ENCODE results near the gene KCNAB1. TPM values are rescaled to one million over a fixed set of nuclear protein-coding genes. Genes with fewer than 3 reads are reported as not detected.
A peak's percentile ranks its signal among the peaks of the same experiment; 100 is the strongest.

Gene KCNAB1
- total and polyA plus RNA-seq, 4 donors: 0.76 to 2.8 (median 1.0) TPM

GRCh38 chr3:156576651-156577348, 456.4 kb downstream of the KCNAB1 start:
- Histone ChIP-seq H3K4me3 (ENCODE audit: low read depth in 1 of 3, low read length in 3 of 3) (no peak overlapping the region), H3K4me1 (ENCODE audit: control insufficient read depth in 4 of 4, insufficient read depth in 4 of 4, low read length in 3 of 4) (no peaks in the 10 kb centered on the region), H3K9me3 (ENCODE audit: control insufficient read depth in 4 of 4, low read length in 3 of 4) (no peaks in the 10 kb centered on the region), H3K36me3 (ENCODE audit: control insufficient read depth in 4 of 4, insufficient read depth in 3 of 4, low read depth in 1 of 4, low read length in 3 of 4) (no peaks in the 10 kb centered on the region), H3K27me3 (ENCODE audit: control insufficient read depth in 4 of 4, insufficient read depth in 4 of 4, low read length in 3 of 4) (no peaks in the 10 kb centered on the region), H3K27ac (ENCODE audit: low read depth in 1 of 2, low read length in 2 of 2) (no peak overlapping the region), H3K9ac (ENCODE audit: low read depth in 1 of 2, low read length in 2 of 2) (no peak overlapping the region)
- no peak for DNase-seq (ENCODE audit: low spot score)
- WGBS: 70% methylated on average over 2 of the region's 2 CpGs
- no peak for TF ChIP-seq NR2F2 (IDR thresholded peaks at IDR 0.05)
- TF ChIP-seq RAD21 (IDR thresholded peaks at IDR 0.05): peak; percentile 24 to 42
- no peak for TF ChIP-seq ZBTB33 (IDR thresholded peaks at IDR 0.05)

- Histone ChIP-seq H3K9me3 (ENCODE audit: control insufficient read depth in 4 of 4, low read length in 3 of 4) (no peaks in the 10 kb centered on the region), H3K27ac (ENCODE audit: low read depth in 1 of 2, low read length in 2 of 2) (no peak overlapping the region), H3K9ac (ENCODE audit: low read depth in 1 of 2, low read length in 2 of 2) (no peak overlapping the region), H3K4me1 (ENCODE audit: control insufficient read depth in 4 of 4, insufficient read depth in 4 of 4, low read length in 3 of 4) (no peaks in the 10 kb centered on the region), H3K27me3 (ENCODE audit: control insufficient read depth in 4 of 4, insufficient read depth in 4 of 4, low read length in 3 of 4) (no peaks in the 10 kb centered on the region), H3K4me3 (ENCODE audit: low read depth in 1 of 3, low read length in 3 of 3) (no peak overlapping the region), H3K36me3 (ENCODE audit: control insufficient read depth in 4 of 4, insufficient read depth in 3 of 4, low read depth in 1 of 4, low read length in 3 of 4) (no peaks in the 10 kb centered on the region)
- no peak for DNase-seq (ENCODE audit: low spot score)
- no peak for TF ChIP-seq RXRA (IDR thresholded peaks at IDR 0.05)
- TF ChIP-seq REST (IDR thresholded peaks at IDR 0.05): no peak
- TF ChIP-seq MAX (IDR thresholded peaks at IDR 0.05): no peak
- no peak for TF ChIP-seq TAF1 (conservative IDR thresholded peaks at IDR 0.05)
- no peak for TF ChIP-seq EGR1 (IDR thresholded peaks at IDR 0.05; ENCODE audit: low read depth in 2 of 2)
- TF ChIP-seq NR2F2 (IDR thresholded peaks at IDR 0.05): no peak
- TF ChIP-seq JUND (IDR thresholded peaks at IDR 0.05): no peak
- no peak for TF ChIP-seq FOXA2 (IDR thresholded peaks at IDR 0.05)
- TF ChIP-seq ZBTB33 (IDR thresholded peaks at IDR 0.05): no peak
- no peak for TF ChIP-seq YY1 (IDR thresholded peaks at IDR 0.05)
- TF ChIP-seq CTCF (IDR thresholded peaks at IDR 0.05; ENCODE audit: low read depth, low read length, missing input control): no peak
- TF ChIP-seq RAD21 (IDR thresholded peaks at IDR 0.05): no peak
- no peak for TF ChIP-seq SP1 (IDR thresholded peaks at IDR 0.05)
- TF ChIP-seq HNF4A (conservative IDR thresholded peaks at IDR 0.05): no peak
- TF ChIP-seq HNF4G (IDR thresholded peaks at IDR 0.05): no peak
- TF ChIP-seq GABPA (IDR thresholded peaks at IDR 0.05 in 1 of 2, conservative IDR thresholded peaks at IDR 0.05 in 1 of 2): no peak
- no peak for TF ChIP-seq FOXA1 (IDR thresholded peaks at IDR 0.05)
- TF ChIP-seq ATF3 (IDR thresholded peaks at IDR 0.05): no peak
These were observed 457.4 kb downstream of the KCNAB1 start for GRCh38 chr3:156577736-156578135.

All from liver (tissue), 9 donors.